C4-2B (cell line): Measurements from ENCODE around the gene SALL4.
"Not testable (repeated sequence)": the region's sequence is repeated elsewhere in the genome, so short reads cannot be mapped to it uniquely, and the experiment has no call there.

Source experiments
- H3K27ac ChIP-seq: fragments of 450-650 bp; 2 replicates; pipeline ENCODE4 v1.5.1; 2017
- CTCF ChIP-seq: fragments of 450-650 bp; conservative IDR thresholded peaks from 2 replicates; pipeline ENCODE4 v1.5.1; 2017; ENCODE audit warnings: mild to moderate bottlenecking
- ZFX ChIP-seq: fragments of 450-650 bp; IDR thresholded peaks from 2 replicates; pipeline ENCODE4 v1.6.1; 2017

SALL4 gene

GRCh38 chr20:51831866-51832265 lies 29.5 kb upstream of the SALL4 start:
- no peak for TF ChIP-seq CTCF
- no peak for TF ChIP-seq ZFX
- H3K27ac ChIP-seq: no peak overlapping the region

- no peak for TF ChIP-seq CTCF
- TF ChIP-seq ZFX: no peak
- no peak overlapping the region for H3K27ac ChIP-seq
These were observed 28.2 kb upstream of the SALL4 start for GRCh38 chr20:51830538-51830937.

GRCh38 chr20:51828762-51829161 lies 26.4 kb upstream of the SALL4 start:
- no peak overlapping the region for H3K27ac ChIP-seq
- TF ChIP-seq ZFX (no peak), CTCF (no peak)

GRCh38 chr20:51826372-51826771 lies 24.1 kb upstream of the SALL4 start:
- TF ChIP-seq CTCF (no peak), ZFX (no peak)
- H3K27ac ChIP-seq: no peak overlapping the region

- TF ChIP-seq ZFX: no peak
- TF ChIP-seq CTCF: no peak
- no peak overlapping the region for H3K27ac ChIP-seq
These were observed 16.2 kb upstream of the SALL4 start for GRCh38 chr20:51818479-51819008.

- not testable (repeated sequence) for H3K27ac ChIP-seq
These were observed 14.5 kb upstream of the SALL4 start for GRCh38 chr20:51816856-51817255.

- no peak overlapping the region for H3K27ac ChIP-seq
- no peak for TF ChIP-seq ZFX
- TF ChIP-seq CTCF: no peak
These were observed 13.2 kb upstream of the SALL4 start for GRCh38 chr20:51815383-51816076.

- no peak overlapping the region for H3K27ac ChIP-seq
- no peak for TF ChIP-seq ZFX
- TF ChIP-seq CTCF: no peak
These were observed 10.5 kb upstream of the SALL4 start for GRCh38 chr20:51812861-51813260.
